Measurements from ENCODE around the gene TTC28.

DNA sequence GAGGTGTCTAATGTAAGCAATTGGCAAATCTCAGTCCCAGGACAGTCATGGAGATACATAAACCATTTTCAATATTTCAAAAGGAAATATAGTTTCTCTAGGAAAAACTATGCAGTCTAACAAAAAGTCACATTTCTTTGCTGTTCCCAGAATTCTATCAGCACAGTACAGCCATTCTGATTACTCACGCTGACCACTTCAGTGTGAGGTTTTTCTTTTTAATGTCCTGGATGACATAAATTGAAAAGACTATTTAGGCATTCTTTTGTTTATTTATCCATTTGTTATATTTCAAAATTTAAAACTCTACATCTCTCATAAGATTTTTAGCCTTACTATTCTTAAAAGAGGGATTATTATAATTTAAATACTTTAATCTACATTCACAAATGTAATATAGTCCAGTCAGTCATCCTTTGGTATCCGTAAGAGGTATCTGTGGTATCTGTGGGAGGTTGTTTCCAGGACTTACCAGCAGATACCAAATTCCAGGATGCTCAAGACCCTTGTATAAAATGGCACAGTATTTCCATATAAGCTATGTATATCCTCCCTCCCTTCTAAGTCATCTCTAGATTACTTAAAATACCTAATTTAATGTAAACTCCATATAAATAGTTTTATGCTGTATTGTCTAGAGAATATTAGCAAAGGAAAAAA, 429.5 kb downstream of the TTC28 start:
- TF ChIP-seq YY1 (IDR thresholded peaks at IDR 0.05; ENCODE audit: insufficient read depth, insufficient read length) (no peak), ZNF274 (IDR thresholded peaks at IDR 0.05; ENCODE audit: low read depth, low read length) (no peak)
